Left hindlimb (tissue), 1 donor: ENCODE results near the gene SPPL3.

Experiments
- DNase-seq: peaks from one replicate; pipeline ENCODE4 v3.0.0-alpha.2; 2018

The SPPL3 gene

DNA sequence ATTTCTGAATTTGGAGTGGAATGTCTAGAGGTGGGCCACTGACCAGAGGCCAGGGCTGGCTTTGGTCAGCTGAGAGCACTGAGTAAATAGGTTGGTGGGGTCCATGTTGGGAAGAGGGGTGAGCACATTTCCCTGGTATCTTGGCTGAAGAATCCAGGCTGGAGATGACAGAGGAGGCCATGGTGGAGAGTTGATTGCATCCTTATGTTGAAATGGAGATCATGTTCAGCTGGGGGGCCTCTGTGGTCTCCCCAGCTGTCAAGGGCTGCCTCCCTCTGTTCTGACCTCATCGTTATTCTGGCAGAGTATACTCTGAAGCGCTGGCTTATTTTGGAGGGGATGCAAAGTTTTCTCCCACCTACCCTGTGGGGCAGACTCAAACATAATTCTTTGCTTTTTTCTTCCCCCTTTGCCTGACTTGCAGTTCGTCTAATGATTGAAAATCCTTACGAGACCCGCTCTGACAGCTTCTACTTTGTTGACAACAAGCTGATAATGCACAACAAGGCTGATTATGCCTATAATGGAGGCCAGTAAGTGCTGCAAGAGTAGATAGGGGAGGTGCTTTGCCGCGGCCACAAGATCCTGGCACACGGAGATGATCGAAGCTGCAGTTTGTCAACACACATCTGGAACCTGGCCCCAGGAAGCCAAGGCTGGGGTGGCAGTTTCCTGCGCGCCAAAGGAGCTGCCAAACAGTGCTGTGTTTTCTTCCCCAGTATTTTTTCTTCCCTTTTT, 184.5 kb downstream of the SPPL3 start:
- no peak for DNase-seq

DNA sequence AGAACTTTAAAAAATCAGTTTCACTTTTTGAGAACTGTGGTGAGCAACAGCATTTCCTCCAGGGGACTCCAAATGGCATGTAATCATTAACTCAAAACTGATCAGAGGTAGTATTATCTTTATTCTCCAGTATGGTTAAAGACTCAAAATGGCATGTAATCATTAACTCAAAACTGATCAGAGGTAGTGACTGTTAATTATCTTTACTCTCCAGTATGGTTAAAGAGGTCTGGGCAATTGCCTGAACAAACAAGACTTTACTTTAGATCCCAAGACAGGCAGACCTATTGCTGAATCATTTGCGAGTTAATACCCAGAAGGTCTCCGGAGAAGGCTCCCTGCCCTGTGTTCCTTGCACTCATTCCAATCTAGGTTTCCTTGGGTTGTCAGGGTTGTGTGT, 185.1 kb downstream of the SPPL3 start:
- DNase-seq: no peak

DNA sequence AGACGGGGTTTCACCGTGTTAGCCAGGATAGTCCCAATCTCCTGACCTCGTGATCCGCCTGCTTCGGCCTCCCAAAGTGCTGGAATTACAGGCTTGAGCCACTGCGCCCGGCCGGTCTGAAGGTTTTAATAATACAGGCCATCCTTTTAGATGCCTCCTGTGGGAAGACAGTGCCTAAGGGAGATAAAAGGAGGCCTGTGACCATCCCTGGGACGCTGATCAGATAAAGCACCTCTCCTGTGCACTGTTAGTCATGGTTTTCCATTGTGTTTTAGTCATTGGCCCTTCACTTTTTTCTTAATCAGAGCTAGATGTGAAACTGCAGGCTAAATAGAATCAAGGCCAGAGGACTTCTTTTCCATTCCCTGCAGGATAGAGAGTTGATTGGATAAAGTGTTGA, 186.1 kb downstream of the SPPL3 start:
- DNase-seq: no peak

DNA sequence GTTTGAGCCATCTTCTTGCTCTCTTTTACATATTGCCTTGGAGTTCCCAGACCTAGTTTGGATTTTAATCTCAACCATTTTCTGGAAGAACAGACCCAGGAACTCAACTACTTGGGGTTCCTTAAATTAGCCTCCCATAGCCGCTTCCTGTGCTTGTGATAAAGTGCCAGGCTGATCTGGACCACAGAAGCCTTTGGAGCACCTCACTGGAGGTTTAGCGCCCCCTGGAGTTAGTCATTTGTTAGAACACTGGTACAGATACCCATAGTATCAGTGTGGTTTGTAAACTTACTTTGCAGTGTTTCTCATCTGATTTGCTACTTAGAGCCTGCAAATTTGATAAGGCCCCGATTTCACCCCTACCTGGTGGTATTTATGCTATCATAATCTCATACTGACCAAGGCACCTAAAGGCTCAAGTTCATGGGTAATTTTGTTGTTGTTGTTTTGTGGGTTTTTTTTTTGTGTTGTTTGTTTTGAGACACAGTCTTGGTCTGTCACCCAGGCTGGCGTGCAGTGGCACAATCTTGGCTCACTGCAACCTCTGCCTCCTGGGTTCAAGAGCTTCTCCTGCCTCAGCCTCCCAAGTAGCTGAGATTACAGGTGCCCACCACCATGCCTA, 190.2 kb downstream of the SPPL3 start:
- peak; percentile 58 for DNase-seq

DNA sequence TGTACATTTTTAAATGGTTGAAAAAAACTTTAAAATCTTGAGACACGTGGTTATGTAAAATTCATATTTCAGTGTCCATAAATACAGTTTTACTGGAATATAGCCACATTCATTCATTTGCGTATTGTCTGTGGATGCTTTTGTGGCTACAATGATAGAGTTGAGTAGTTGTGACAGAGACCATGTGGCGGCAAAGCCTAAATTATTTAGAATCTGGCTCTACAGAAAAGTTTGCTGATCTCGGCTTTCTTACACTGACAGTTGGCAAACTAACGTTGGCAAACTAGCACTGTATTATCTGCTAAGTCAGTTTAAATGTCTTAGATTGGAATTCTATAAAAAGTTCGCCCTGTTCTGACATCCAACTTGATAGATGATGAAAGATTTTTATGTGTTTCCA, 191.5 kb downstream of the SPPL3 start:
- DNase-seq: no peak
